Cardiac muscle cell (in vitro differentiated cells and primary cell): ENCODE measurements around the gene PCDHGA9. TPM values are rescaled to one million over a fixed set of nuclear protein-coding genes. Genes with fewer than 3 reads are reported as not detected.

Experiments used
- DNase-seq, 2 donors: peaks; one replicate each; pipeline versions ENCODE4 v3.0.0 to v3.0.0-alpha.2; 2010 to 2017; ENCODE audit warnings: low read depth in 1 of 2, low spot score in 1 of 2
- H3K27ac ChIP-seq: fragments of 200-600 bp; sonication (generic); 2 replicates; pipeline ENCODE4 v1.5.1; 2016
- H3K27me3 ChIP-seq: fragments of 200-600 bp; sonication (generic); 2 replicates; pipeline ENCODE4 v1.6.0; 2016; ENCODE audit warnings: control low read depth
- H3K36me3 ChIP-seq: fragments of 200-600 bp; sonication (generic); 2 replicates; pipeline ENCODE4 v1.5.1; 2016; ENCODE audit warnings: control low read depth
- H3K4me1 ChIP-seq: fragments of 200-600 bp; sonication (generic); 2 replicates; pipeline ENCODE4 v1.8.1; 2017; ENCODE audit warnings: low read depth, mild to moderate bottlenecking, mixed run types
- H3K4me3 ChIP-seq: fragments of 200-600 bp; sonication (generic); 2 replicates; pipeline ENCODE4 v1.5.1; 2016; ENCODE audit warnings: mild to moderate bottlenecking
- H3K9me3 ChIP-seq: fragments of 200-600 bp; sonication (generic); 2 replicates; pipeline ENCODE4 v1.5.1; 2017; ENCODE audit warnings: low read depth, mild to moderate bottlenecking, control low read depth
- CTCF ChIP-seq: IDR thresholded peaks from 2 replicates; pipeline ENCODE4 v1.5.1; 2012; ENCODE audit warnings: low read depth, mild to moderate bottlenecking, low read length
- polyA plus RNA-seq: library from polyadenylated mRNA; unstranded; fragments of >200 nt; fragmentation: Nextera tagmentation; extraction: Ambion mirVana; gene quantifications from 2 replicates; pipeline ENCODE4 v1.2.1, GENCODE V29; 2016
- total RNA-seq: library from RNA; depleted of rRNA; stranded (reverse); fragments of >200 nt; gene quantifications from 2 replicates; pipeline ENCODE4 v1.2.3, GENCODE V29; 2016

PCDHGA9 gene
- total and polyA plus RNA-seq, 2 experiments from 2014 or later = 0.04 to 1.8 TPM

- peaks cover 23% of the 10 kb centered on the region for H3K9me3 ChIP-seq
- TF ChIP-seq CTCF = no peak
Observed at GRCh38 chr5:141419074-141419880, 16.7 kb downstream of the PCDHGA9 start.

GRCh38 chr5:141420855-141421488, 18.4 kb downstream of the PCDHGA9 start, which contains the start of gene PCDHGA11:
Gene PCDHGA11 (plus strand): TSS chr5:141421051. CDS start chr5:141421228, 177 bp downstream.
- Histone ChIP-seq H3K27me3 (no peaks in the 10 kb centered on the region), H3K36me3 (peaks cover 6% of the 10 kb centered on the region), H3K4me1 (no peaks in the 10 kb centered on the region), H3K27ac (no peak within 1 kb of the TSS), H3K9me3 (peaks cover 23% of the 10 kb centered on the region), H3K4me3 (no peak within 1 kb of the TSS)
- DNase-seq = peak in 1 of 2 donors; percentile 73
- peak; percentile 61 for TF ChIP-seq CTCF

More at GRCh38 chr5:141419074-141419880, 16.7 kb downstream of the PCDHGA9 start:
- Histone ChIP-seq H3K4me1 (no peaks in the 10 kb centered on the region), H3K4me3 (no peak overlapping the region), H3K27ac (no peak overlapping the region), H3K27me3 (no peaks in the 10 kb centered on the region), H3K36me3 (peaks cover 6% of the 10 kb centered on the region)
- no peak for DNase-seq

GRCh38 chr5:141421489-141421855, 18.9 kb downstream of the PCDHGA9 start:
- H3K4me3 ChIP-seq = no peak overlapping the region
- peak; percentile 3 for TF ChIP-seq CTCF
- H3K27me3 ChIP-seq = no peaks in the 10 kb centered on the region
- DNase-seq = no peak
- H3K9me3 ChIP-seq = peaks cover 27% of the 10 kb centered on the region
- no peaks in the 10 kb centered on the region for H3K4me1 ChIP-seq
- H3K36me3 ChIP-seq = peaks cover 6% of the 10 kb centered on the region
- no peak overlapping the region for H3K27ac ChIP-seq

- H3K4me3 ChIP-seq = no peak overlapping the region
- H3K9me3 ChIP-seq = peaks cover 27% of the 10 kb centered on the region
- H3K27ac ChIP-seq = no peak overlapping the region
- H3K4me1 ChIP-seq = no peaks in the 10 kb centered on the region
- peaks cover 6% of the 10 kb centered on the region for H3K36me3 ChIP-seq
- no peaks in the 10 kb centered on the region for H3K27me3 ChIP-seq
- TF ChIP-seq CTCF = no peak
- DNase-seq = no peak
Observed at GRCh38 chr5:141422742-141423291, 20.2 kb downstream of the PCDHGA9 start.

GRCh38 chr5:141427783-141428426, 25.3 kb downstream of the PCDHGA9 start:
- H3K27ac ChIP-seq = no peak overlapping the region
- H3K27me3 ChIP-seq = no peaks in the 10 kb centered on the region
- H3K4me3 ChIP-seq = no peak overlapping the region
- no peak for TF ChIP-seq CTCF
- no peak for DNase-seq
- H3K4me1 ChIP-seq = no peaks in the 10 kb centered on the region
- peaks cover 9% of the 10 kb centered on the region for H3K9me3 ChIP-seq
- H3K36me3 ChIP-seq = no peaks in the 10 kb centered on the region
